ENCODE data around the gene NRXN3.

DNA sequence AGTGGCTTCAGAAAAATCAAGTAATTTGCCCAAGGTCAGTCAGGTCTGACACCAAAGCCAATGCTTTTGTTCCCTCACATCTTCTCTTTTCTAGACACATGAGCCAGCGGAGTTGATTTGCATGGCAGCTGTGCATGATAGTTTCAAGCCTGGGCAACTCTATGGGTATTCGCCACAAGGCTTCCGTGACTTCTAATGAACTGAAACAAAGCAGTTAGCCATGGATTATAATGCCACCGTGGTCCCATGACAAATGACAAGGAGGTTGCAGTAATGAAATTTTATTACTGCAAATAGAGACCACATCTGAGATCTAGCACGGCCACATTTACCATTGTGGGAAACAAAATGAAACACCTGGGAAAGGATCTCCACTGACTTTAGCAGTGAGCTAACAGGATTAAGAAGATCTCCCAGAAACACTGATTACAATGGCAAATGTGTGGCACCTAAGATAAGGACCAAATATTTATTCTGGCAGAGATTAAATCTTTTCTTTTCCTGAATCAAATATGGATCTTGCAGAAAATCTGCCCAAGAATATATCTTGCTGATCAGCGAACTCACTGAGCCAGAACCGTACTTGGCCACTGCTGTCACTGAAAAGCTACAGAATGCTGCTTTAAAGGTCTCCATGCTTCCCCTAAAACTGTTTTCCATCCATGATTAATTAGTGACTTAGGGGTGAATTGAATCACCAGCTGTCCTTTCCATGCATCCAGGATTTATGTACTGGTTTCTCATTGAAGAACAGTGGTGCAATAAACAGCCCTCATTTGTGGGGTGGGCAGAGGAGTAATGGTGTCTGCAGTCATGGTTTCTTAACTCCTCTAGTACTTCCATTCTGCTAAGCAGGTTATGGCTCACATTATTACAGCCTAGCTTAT is 1490.1 kb downstream of the NRXN3 start:
- TF ChIP-seq, protein P1, sequence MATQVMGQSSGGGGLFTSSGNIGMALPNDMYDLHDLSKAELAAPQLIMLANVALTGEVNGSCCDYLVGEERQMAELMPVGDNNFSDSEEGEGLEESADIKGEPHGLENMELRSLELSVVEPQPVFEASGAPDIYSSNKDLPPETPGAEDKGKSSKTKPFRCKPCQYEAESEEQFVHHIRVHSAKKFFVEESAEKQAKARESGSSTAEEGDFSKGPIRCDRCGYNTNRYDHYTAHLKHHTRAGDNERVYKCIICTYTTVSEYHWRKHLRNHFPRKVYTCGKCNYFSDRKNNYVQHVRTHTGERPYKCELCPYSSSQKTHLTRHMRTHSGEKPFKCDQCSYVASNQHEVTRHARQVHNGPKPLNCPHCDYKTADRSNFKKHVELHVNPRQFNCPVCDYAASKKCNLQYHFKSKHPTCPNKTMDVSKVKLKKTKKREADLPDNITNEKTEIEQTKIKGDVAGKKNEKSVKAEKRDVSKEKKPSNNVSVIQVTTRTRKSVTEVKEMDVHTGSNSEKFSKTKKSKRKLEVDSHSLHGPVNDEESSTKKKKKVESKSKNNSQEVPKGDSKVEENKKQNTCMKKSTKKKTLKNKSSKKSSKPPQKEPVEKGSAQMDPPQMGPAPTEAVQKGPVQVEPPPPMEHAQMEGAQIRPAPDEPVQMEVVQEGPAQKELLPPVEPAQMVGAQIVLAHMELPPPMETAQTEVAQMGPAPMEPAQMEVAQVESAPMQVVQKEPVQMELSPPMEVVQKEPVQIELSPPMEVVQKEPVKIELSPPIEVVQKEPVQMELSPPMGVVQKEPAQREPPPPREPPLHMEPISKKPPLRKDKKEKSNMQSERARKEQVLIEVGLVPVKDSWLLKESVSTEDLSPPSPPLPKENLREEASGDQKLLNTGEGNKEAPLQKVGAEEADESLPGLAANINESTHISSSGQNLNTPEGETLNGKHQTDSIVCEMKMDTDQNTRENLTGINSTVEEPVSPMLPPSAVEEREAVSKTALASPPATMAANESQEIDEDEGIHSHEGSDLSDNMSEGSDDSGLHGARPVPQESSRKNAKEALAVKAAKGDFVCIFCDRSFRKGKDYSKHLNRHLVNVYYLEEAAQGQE (IDR thresholded peaks at IDR 0.05), result no peak
- TF ChIP-seq CTCF (IDR thresholded peaks at IDR 0.05; ENCODE audit: low read depth, low read length, missing input control) (no peak), RXRA (IDR thresholded peaks at IDR 0.05) (no peak), ATF3 (IDR thresholded peaks at IDR 0.05) (no peak), SP1 (IDR thresholded peaks at IDR 0.05) (no peak), TAF1 (conservative IDR thresholded peaks at IDR 0.05) (no peak), JUND (IDR thresholded peaks at IDR 0.05) (no peak), GABPA (IDR thresholded peaks at IDR 0.05 in 1 of 2, conservative IDR thresholded peaks at IDR 0.05 in 1 of 2) (no peak), RAD21 (IDR thresholded peaks at IDR 0.05) (no peak), YY1 (IDR thresholded peaks at IDR 0.05) (no peak)
- TF ChIP-seq, protein P2, sequence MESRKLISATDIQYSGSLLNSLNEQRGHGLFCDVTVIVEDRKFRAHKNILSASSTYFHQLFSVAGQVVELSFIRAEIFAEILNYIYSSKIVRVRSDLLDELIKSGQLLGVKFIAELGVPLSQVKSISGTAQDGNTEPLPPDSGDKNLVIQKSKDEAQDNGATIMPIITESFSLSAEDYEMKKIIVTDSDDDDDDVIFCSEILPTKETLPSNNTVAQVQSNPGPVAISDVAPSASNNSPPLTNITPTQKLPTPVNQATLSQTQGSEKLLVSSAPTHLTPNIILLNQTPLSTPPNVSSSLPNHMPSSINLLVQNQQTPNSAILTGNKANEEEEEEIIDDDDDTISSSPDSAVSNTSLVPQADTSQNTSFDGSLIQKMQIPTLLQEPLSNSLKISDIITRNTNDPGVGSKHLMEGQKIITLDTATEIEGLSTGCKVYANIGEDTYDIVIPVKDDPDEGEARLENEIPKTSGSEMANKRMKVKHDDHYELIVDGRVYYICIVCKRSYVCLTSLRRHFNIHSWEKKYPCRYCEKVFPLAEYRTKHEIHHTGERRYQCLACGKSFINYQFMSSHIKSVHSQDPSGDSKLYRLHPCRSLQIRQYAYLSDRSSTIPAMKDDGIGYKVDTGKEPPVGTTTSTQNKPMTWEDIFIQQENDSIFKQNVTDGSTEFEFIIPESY (IDR thresholded peaks at IDR 0.05), result no peak
- TF ChIP-seq, protein P3, sequence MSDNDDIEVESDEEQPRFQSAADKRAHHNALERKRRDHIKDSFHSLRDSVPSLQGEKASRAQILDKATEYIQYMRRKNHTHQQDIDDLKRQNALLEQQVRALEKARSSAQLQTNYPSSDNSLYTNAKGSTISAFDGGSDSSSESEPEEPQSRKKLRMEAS (IDR thresholded peaks at IDR 0.05), result no peak
